Heart right ventricle (tissue), 16 donors: Measurements from ENCODE around the gene PCNX3. TPM values are rescaled to one million over a fixed set of nuclear protein-coding genes. Genes with fewer than 3 reads are reported as not detected.
A peak's percentile ranks its signal among the peaks of the same experiment; 100 is the strongest.

Experiments
- ATAC-seq, 8 donors: fragments of 200-7000 bp; cut with Tn5 transposase; one replicate each; pipeline ENCODE4 v1.9.1; 2020; ENCODE audit warnings: mild to moderate bottlenecking in 8 of 8, moderate library complexity in 8 of 8, moderate number of reproducible peaks in 1 of 8
- DNase-seq, 2 donors: peaks; one replicate each; pipeline ENCODE4 v3.0.0-alpha.2; 2020
- H3K27ac ChIP-seq, 10 donors: fragments of 200-600 bp; sonication (generic) in 2 of 10; one replicate each; pipeline versions ENCODE4 v1.5.0 to v1.8.0; 2020 to 2022; ENCODE audit warnings: mild to moderate bottlenecking in 3 of 10
- H3K27me3 ChIP-seq, 7 donors: fragments of 200-600 bp; one replicate each; pipeline ENCODE4 v1.8.0; 2021 to 2022; ENCODE audit warnings: mild to moderate bottlenecking in 2 of 7
- H3K36me3 ChIP-seq, 9 donors: fragments of 200-600 bp; sonication (generic) in 1 of 9; one replicate each; pipeline versions ENCODE4 v1.5.0 to v1.8.0; 2020 to 2022; ENCODE audit warnings: mild to moderate bottlenecking in 2 of 9
- H3K4me1 ChIP-seq, 9 donors: fragments of 200-600 bp; sonication (generic) in 1 of 9; one replicate each; pipeline versions ENCODE4 v1.5.0 to v1.8.0; 2020 to 2022; ENCODE audit warnings: mild to moderate bottlenecking in 4 of 9
- H3K4me3 ChIP-seq, 10 donors: fragments of 200-600 bp; sonication (generic) in 2 of 10; one replicate each; pipeline versions ENCODE4 v1.5.0 to v1.8.0; 2020 to 2022; ENCODE audit warnings: mild to moderate bottlenecking in 7 of 10, moderate library complexity in 2 of 10
- H3K9me3 ChIP-seq, 11 donors: fragments of 200-600 bp in 10 of 11; sonication (generic) in 2 of 11; one replicate each; pipeline versions ENCODE4 v1.5.0 to v1.8.0; 2013 to 2022; ENCODE audit warnings: mild to moderate bottlenecking in 2 of 11, control low read depth in 1 of 11, moderate library complexity in 1 of 11
- WGBS, 2 donors: extraction: QIAGEN DNeasy Blood & Tissue Kit; methylation state at CpG; one replicate each; pipeline ENCODE4 v1.1.7; 2013; ENCODE audit warnings: inconsistent platforms in 1 of 2; 5-methylcytosine and 5-hydroxymethylcytosine counted together
- intact Hi-C, 10 donors: fragments of 100-400 bp; cut with DNase I; formaldehyde crosslinking; loops; one replicate each; pipeline versions ENCODE4 v1.11.1 to v1.14.2; 2022
- polyA plus RNA-seq, 2 donors: library from polyadenylated mRNA; stranded (reverse); fragments of 200-250 nt; gene quantifications; one replicate each; pipeline ENCODE4 v1.2.3, GENCODE V29; 2013
- total RNA-seq, 10 donors: library from RNA; stranded (reverse); fragmentation: NEBNext Ultra II Directional in 3 of 10; extraction: Animal tissue kit (Norgen Biotek cat#: 25700) in 3 of 10; gene quantifications; one replicate each; pipeline versions ENCODE4 v1.2.1 to v1.2.4, GENCODE V29; 2021 to 2023
- TF ChIP-seq, protein P1 (sequence below), 9 donors: fragments of 200-600 bp; sonication (generic) in 2 of 9; IDR thresholded peaks; one replicate each; pipeline versions ENCODE4 v1.5.0 to v1.8.0; 2021 to 2022; ENCODE audit warnings: antibody characterized with exemption in 9 of 9, mild to moderate bottlenecking in 5 of 9, moderate library complexity in 1 of 9
- donor health status: Arrhythmogenic right ventricular cardiomyopathy.
- donor health status: ischemic (EF 13 %, LVEDD 7.1; RV severe dilation, severe dysfunction).
- donor health status: healthy with polysubstance abuse.
- donor health status: DM: no; HTN: yes; CAD: no.
- donor health status: DM: no; HTN: no; CAD: no.
- donor health status: ischemic (EF 25% LVEDD 6.9; RV normal size, moderate dysfunction).
- donor health status: ischemic (EF 25% LVEDD 5.7; RV mildly dilated, moderate dysfunction).
- donor health status: healthy.
- donor health status: DM: yes; HTN: yes; CAD: no.
- donor health status: Ischemic cardiomyopathy.
- donor health status: ischemic (EF 35%, LVEDD 5.7; RV mildly dilated, moderate dysfunction).
- donor health status: nonischemic (EF 11% LVEDD 7.7; RV severe dilation, severe dysfunction).
- donor health status: DM: yes; HTN: yes; CAD: no.
- donor health status: PGD.
- donor health status: ischemic (EF 29% LVEDD 5.4; RV normal size, mild dysfunction).
- donor health status: nonischemic (EF 23%, LVEDD 6.1; RV moderate dilation, normal function).

PCNX3 gene
- total and polyA plus RNA-seq, 12 donors, result 9.4 to 16.9 (median 11.7) TPM

DNA sequence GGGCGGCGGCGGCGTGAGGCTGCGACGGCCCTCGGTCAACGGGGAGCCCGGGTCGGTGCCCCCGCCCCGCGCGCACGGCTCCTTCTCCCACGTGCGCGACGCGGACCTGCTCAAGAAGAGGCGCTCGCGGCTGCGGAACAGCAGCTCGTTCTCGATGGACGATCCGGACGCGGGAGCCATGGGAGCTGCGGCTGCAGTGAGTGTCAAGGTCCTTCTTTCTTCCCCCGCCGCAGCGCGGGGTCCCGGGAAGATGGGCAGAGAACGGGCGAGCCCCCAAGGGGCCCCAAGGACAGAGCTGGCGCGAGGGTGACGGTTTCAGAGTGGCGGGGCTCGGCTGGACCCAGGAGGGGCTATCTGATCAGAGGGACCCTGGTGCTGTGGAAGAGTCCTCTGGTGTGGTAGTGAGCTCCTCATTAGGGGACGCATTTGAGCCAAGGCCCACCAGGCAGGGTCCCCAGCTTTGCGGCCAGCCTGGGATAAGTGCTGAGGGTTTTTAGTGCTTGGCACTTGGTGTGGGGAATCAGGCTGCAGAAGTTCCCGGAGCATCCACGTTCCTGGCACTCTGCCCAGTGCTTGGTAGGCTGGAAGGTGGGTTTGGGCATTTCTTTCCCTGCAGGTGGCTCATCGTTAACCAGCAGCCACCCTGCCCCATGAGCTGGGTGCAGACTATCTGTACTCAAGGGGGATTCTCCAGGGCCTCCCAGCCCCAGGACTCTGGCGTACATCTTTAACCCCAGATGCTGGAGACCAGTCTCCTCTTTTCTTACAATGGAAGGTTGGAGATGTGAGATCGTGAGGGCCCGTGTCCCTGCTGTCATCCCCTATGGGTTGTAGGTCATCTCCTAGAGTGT lies 30.0 kb upstream of the PCNX3 start:
- Histone ChIP-seq H3K4me1 (peaks cover 25 to 53% (median 46%) of the 10 kb centered on the region in 9 donors), H3K27me3 (no peaks in the 10 kb centered on the region), H3K9me3 (no peaks in the 10 kb centered on the region), H3K27ac (peak overlapping the region in 8 of 10 donors; percentile 35 to 89 (median 81)), H3K4me3 (no peak overlapping the region), H3K36me3 (peaks cover 0 to 80% (median 17%) of the 10 kb centered on the region in 9 donors)
- TF ChIP-seq, protein P1, sequence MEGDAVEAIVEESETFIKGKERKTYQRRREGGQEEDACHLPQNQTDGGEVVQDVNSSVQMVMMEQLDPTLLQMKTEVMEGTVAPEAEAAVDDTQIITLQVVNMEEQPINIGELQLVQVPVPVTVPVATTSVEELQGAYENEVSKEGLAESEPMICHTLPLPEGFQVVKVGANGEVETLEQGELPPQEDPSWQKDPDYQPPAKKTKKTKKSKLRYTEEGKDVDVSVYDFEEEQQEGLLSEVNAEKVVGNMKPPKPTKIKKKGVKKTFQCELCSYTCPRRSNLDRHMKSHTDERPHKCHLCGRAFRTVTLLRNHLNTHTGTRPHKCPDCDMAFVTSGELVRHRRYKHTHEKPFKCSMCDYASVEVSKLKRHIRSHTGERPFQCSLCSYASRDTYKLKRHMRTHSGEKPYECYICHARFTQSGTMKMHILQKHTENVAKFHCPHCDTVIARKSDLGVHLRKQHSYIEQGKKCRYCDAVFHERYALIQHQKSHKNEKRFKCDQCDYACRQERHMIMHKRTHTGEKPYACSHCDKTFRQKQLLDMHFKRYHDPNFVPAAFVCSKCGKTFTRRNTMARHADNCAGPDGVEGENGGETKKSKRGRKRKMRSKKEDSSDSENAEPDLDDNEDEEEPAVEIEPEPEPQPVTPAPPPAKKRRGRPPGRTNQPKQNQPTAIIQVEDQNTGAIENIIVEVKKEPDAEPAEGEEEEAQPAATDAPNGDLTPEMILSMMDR (IDR thresholded peaks at IDR 0.05), result no peak
- 67 to 73% methylated on average over 51 of the region's 51 CpGs for WGBS, 2 donors
- DNase-seq (no peak), ATAC-seq (no peak)
- intact Hi-C loops, result loop anchor here in 3 of 10 donors (5.0 to 10.0 kb wide), 2 partner anchors 43 to 51 kb away; no protein-coding TSS in a partner anchor

GRCh38 chr11:65586247-65586630 lies 29.3 kb upstream of the PCNX3 start:
- ATAC-seq, result no peak
- no peak for DNase-seq
- Histone ChIP-seq H3K36me3 (peaks cover 0 to 80% (median 18%) of the 10 kb centered on the region in 9 donors), H3K4me3 (no peak overlapping the region), H3K4me1 (peaks cover 25 to 58% (median 47%) of the 10 kb centered on the region in 9 donors), H3K27me3 (no peaks in the 10 kb centered on the region), H3K27ac (peak overlapping the region in 8 of 10 donors; percentile 53 to 89 (median 81)), H3K9me3 (no peaks in the 10 kb centered on the region)
- intact Hi-C loops, result loop anchor here in 3 of 10 donors (5.0 to 10.0 kb wide), 2 partner anchors 44 to 51 kb away; no protein-coding TSS in a partner anchor
- TF ChIP-seq, protein P1 (IDR thresholded peaks at IDR 0.05), result no peak
- 77 to 80% methylated on average over 4 of the region's 4 CpGs for WGBS, 2 donors

DNA sequence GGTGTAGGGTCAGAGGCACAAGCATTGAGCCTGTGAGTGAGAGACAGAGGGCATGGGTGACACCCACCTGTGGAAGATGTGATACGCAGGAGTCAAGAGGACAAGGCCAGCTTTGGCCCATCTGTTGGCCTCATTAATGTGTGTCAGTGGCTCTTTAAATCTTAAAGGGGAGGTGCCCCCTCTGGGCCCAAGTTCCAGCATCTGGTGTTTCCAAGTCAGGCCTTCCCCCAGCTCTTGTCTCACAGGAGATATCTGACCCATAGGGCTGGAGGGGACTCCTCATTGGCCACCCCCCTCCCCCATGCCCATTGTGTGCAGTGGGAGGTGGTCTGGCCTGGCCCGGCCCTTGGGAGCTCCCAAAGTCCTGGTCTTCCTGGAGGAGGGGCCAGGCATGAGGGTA lies 28.9 kb upstream of the PCNX3 start:
- H3K4me1 ChIP-seq, result peaks cover 25 to 58% (median 47%) of the 10 kb centered on the region in 9 donors
- intact Hi-C loops, result loop anchor here in 3 of 10 donors (5.0 to 10.0 kb wide), 2 partner anchors 44 to 52 kb away; no protein-coding TSS in a partner anchor

More for the DNA sequence above, 28.9 kb upstream of the PCNX3 start:
- H3K36me3 ChIP-seq, result peaks cover 0 to 80% (median 18%) of the 10 kb centered on the region in 9 donors
- ATAC-seq (peak; percentile 11 to 49 (median 27)), DNase-seq (no peak)
- peak overlapping the region in 9 of 10 donors; percentile 53 to 89 (median 81) for H3K27ac ChIP-seq
- H3K27me3 ChIP-seq, result no peaks in the 10 kb centered on the region
- peak overlapping the region in 1 of 10 donors; percentile 14 for H3K4me3 ChIP-seq
- H3K9me3 ChIP-seq, result no peaks in the 10 kb centered on the region
- TF ChIP-seq, protein P1 (IDR thresholded peaks at IDR 0.05), result no peak
- 56 to 62% methylated on average over 2 of the region's 2 CpGs for WGBS, 2 donors
